Hippocampal formation (tissue), 2 donors: ENCODE measurements around the gene CCNT2.
"Not testable (repeated sequence)": the region's sequence is repeated elsewhere in the genome, so short reads cannot be mapped to it uniquely, and the experiment has no call there.

ENCODE experiments used
- DNase-seq, 2 donors: peaks; one replicate each; lab custom pipeline; 2025; lab: John Stamatoyannopoulos, UW

Gene CCNT2

DNA sequence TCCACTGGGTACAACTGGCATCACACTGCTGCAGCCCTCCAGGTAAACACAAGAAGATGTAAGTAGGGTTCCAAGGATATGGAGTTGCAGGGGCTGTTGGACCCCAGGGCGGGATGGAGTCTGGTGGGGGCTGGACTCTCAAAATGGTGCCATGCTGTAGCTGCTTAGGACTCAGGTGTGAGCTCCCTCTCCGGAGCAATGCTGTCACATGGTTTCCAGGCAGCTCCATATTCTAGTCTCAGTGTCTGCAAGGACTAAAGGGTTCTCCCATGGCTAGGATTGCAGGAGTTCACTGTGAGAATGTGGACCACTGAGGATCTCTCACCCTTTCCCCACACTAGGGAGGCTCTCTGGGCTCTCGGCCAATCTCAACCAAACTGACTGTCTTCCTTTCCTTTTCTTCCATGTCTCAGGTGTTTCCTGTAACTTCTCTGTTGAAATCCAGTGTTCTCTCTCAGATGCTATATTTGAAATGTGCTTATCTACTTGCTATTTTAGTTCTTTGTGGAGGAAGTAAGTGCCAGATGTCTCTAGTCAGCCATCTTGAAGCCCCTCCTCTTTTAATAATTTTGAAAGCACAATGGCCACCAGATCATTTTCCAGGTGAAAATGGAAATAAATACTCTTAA, 57.6 kb downstream of the CCNT2 start:
- no peak for DNase-seq

GRCh38 chr2:134977104-134977503, 58.5 kb downstream of the CCNT2 start:
- not testable (repeated sequence) for DNase-seq

DNA sequence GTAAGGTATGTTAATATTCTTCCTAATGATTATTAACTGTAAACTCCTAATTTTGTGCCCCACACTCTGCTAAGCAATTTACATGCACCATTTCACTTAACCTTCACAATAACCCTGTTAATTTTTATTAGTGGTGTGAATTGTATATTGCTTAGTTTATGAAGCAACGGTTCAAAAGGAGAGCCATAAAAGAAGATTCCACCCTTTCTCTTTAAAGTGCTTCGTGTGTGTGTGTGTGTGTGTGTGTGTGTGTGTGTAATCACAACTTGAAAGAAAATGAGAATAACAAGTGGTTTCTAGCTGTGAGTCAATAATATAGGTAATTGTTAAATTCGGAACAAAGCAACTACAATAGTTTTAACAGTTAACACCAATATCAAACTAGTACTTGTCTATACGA, 60.6 kb downstream of the CCNT2 start:
- DNase-seq: no peak

- DNase-seq: no peak
Measured at GRCh38 chr2:134980639-134981038, 62.0 kb downstream of the CCNT2 start.

- no peak for DNase-seq
Measured at GRCh38 chr2:134982603-134983002, 64.0 kb downstream of the CCNT2 start.

GRCh38 chr2:134985061-134985460, 66.4 kb downstream of the CCNT2 start:
- DNase-seq: no peak

GRCh38 chr2:134988994-134989605, 70.5 kb downstream of the CCNT2 start:
- peak in 1 of 2 donors; percentile 41 for DNase-seq

- no peak for DNase-seq
Measured at GRCh38 chr2:134999521-134999920, 80.9 kb downstream of the CCNT2 start.

- no peak for DNase-seq
Measured at GRCh38 chr2:135002836-135003235, 84.2 kb downstream of the CCNT2 start.

DNA sequence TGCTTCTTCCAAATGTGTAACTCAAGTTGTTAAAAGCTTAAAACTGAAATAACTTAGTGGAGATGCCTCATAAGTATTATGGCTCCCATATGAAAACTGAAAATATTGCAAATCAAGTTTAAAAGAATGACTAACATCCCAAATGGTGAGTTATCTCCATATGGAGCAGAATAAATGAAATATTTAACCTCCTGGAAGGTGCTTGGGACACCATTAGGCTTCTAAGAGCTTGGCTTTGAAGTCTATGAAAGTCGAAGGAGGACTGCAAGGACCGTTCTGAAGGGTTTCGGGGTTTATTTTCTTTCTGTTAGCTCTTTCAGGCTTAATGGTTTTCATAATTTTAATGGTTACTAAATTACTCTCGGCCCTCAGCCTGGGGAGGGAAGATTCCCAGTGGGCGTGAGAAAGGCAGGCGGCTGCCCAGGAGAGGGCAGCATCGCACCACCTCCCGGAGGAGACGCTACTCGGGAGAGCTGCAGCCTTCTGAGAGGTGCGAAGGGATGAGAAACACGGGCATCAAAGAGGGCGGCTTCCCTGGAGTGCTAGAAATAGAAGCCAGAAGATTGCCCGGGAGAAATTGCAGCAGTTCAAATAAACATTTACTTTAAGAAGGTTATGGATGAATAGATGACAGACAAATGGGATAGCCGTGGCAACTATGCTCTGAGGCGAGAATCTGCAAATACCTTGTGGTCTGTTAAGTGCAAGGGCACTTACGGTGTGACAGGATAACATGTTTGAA, 85.6 kb downstream of the CCNT2 start:
- DNase-seq: peak; percentile 38 to 43

DNA sequence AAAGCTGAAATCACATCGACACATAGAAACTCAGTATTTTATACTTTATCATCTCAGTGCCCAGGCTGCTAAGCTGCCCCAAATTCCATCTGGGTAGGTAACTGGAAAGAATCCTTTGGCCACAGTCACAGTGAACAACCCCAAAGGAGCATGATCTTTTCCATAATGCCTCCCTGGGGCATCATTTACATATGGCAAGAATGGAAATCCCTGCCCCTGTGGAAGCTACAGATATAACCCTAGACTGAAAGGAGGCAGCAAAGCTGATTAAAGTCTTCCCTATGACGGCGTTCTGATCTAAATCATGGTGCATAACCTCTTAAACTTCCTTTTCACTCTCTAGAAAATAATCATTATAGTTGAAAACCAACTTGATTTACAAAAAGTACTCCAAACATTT, 87.1 kb downstream of the CCNT2 start:
- no peak for DNase-seq
